AG10803 (cell line): Measurements from ENCODE around the gene FFAR3.

Experiments
- DNase-seq: peaks from one replicate; pipeline ENCODE4 v3.0.0; 2010; ENCODE audit warnings: low read depth
- H3K4me3 ChIP-seq: 2 replicates; pipeline ENCODE4 v1.5.1; 2011; ENCODE audit warnings: mild to moderate bottlenecking, low read length, control low read depth
- CTCF ChIP-seq: conservative IDR thresholded peaks from 2 replicates; pipeline ENCODE4 v1.5.1; 2011; ENCODE audit warnings: mild to moderate bottlenecking, low read length, control low read depth, inconsistent platforms

The FFAR3 gene

GRCh38 chr19:35409191-35409590, 50.9 kb downstream of the FFAR3 start:
- DNase-seq = no peak
- H3K4me3 ChIP-seq = no peak overlapping the region
- TF ChIP-seq CTCF = no peak
